Measurements from ENCODE around the gene PARD3.

GRCh38 chr10:34134602-34135001 lies 680.5 kb downstream of the PARD3 start:
- TF ChIP-seq POLR2A (IDR thresholded peaks at IDR 0.05) (no peak), POLR2AphosphoS5 (IDR thresholded peaks at IDR 0.05) (no peak)
